Measurements from ENCODE around the gene EXO1. TPM values are rescaled to one million over a fixed set of nuclear protein-coding genes. Genes with fewer than 3 reads are reported as not detected.

Gene EXO1
- total RNA-seq, 1 experiment from 2014 or later: 18.5 TPM

GRCh38 chr1:241899210-241899609, 51.2 kb downstream of the EXO1 start:
- no peaks in the 10 kb centered on the region for H3K9me3 Mint-ChIP-seq (ENCODE audit: unreplicated experiment)
- no peak for TF ChIP-seq CTCF (IDR thresholded peaks at IDR 0.05; ENCODE audit: insufficient read depth in 1 of 2, low read depth in 1 of 2, low read length in 1 of 2, severe bottlenecking in 1 of 2, unreplicated experiment in 1 of 2)
- BruUV-seq (replicated peaks): no TSS peak
- Histone ChIP-seq H3K36me3 (ENCODE audit: control insufficient read depth, insufficient read depth, low read length) (no peaks in the 10 kb centered on the region), H3K9me3 (no peaks in the 10 kb centered on the region), H3K4me1 (peaks cover 4% of the 10 kb centered on the region; the same call in 1 of the 2 replicates), H3K4me3 (ENCODE audit: low read depth, low read length) (no peak overlapping the region), H3K27me3 (replicated peaks; ENCODE audit: control insufficient read depth, insufficient read depth, low read length) (no peaks in the 10 kb centered on the region)
- no peak overlapping the region for H3K4me3 Mint-ChIP-seq (ENCODE audit: unreplicated experiment)
- CTCF ChIA-PET: no interaction called here
- no peak for DNase-seq
- intact Hi-C loops (cut with micrococcal nuclease; ENCODE audit: unreplicated experiment): no loop called here
- no peak overlapping the region for H3K27ac Mint-ChIP-seq (ENCODE audit: unreplicated experiment)
- no peaks in the 10 kb centered on the region for H3K27me3 Mint-ChIP-seq (ENCODE audit: insufficient read depth, unreplicated experiment)
- no peaks in the 10 kb centered on the region for H3K4me1 Mint-ChIP-seq (ENCODE audit: low read depth, unreplicated experiment)
- no peaks in the 10 kb centered on the region for H3K36me3 Mint-ChIP-seq (ENCODE audit: insufficient read depth, unreplicated experiment)
- POLR2A ChIA-PET: no interaction called here

GRCh38 chr1:241900381-241900780, 52.4 kb downstream of the EXO1 start:
- Histone ChIP-seq H3K27me3 (replicated peaks; ENCODE audit: control insufficient read depth, insufficient read depth, low read length) (no peaks in the 10 kb centered on the region), H3K36me3 (ENCODE audit: control insufficient read depth, insufficient read depth, low read length) (no peaks in the 10 kb centered on the region), H3K4me3 (ENCODE audit: low read depth, low read length) (no peak overlapping the region), H3K4me1 (peaks cover 4% of the 10 kb centered on the region; the same call in 1 of the 2 replicates), H3K9me3 (no peaks in the 10 kb centered on the region)
- no peak for DNase-seq
- CTCF ChIA-PET: no interaction called here
- H3K9me3 Mint-ChIP-seq (ENCODE audit: unreplicated experiment): no peaks in the 10 kb centered on the region
- no peaks in the 10 kb centered on the region for H3K4me1 Mint-ChIP-seq (ENCODE audit: low read depth, unreplicated experiment)
- POLR2A ChIA-PET: no interaction called here
- intact Hi-C loops (cut with micrococcal nuclease; ENCODE audit: unreplicated experiment): no loop called here
- H3K27me3 Mint-ChIP-seq (ENCODE audit: insufficient read depth, unreplicated experiment): no peaks in the 10 kb centered on the region
- no peaks in the 10 kb centered on the region for H3K36me3 Mint-ChIP-seq (ENCODE audit: insufficient read depth, unreplicated experiment)
- H3K4me3 Mint-ChIP-seq (ENCODE audit: unreplicated experiment): no peak overlapping the region
- H3K27ac Mint-ChIP-seq (ENCODE audit: unreplicated experiment): no peak overlapping the region
- TF ChIP-seq CTCF (IDR thresholded peaks at IDR 0.05; ENCODE audit: insufficient read depth in 1 of 2, low read depth in 1 of 2, low read length in 1 of 2, severe bottlenecking in 1 of 2, unreplicated experiment in 1 of 2): no peak
- BruUV-seq (replicated peaks): no TSS peak

- no peaks in the 10 kb centered on the region for H3K27me3 ChIP-seq (replicated peaks; ENCODE audit: control insufficient read depth, insufficient read depth, low read length)
- H3K9me3 ChIP-seq: no peaks in the 10 kb centered on the region
- ChIA-PET CTCF (no interaction called here), POLR2A (no interaction called here)
- H3K36me3 Mint-ChIP-seq (ENCODE audit: insufficient read depth, unreplicated experiment): no peaks in the 10 kb centered on the region
- no peak overlapping the region for H3K4me3 Mint-ChIP-seq (ENCODE audit: unreplicated experiment)
- intact Hi-C loops (cut with micrococcal nuclease; ENCODE audit: unreplicated experiment): no loop called here
- no peaks in the 10 kb centered on the region for H3K36me3 ChIP-seq (ENCODE audit: control insufficient read depth, insufficient read depth, low read length)
- H3K4me1 Mint-ChIP-seq (ENCODE audit: low read depth, unreplicated experiment): peaks cover 6% of the 10 kb centered on the region
- no peak overlapping the region for H3K27ac Mint-ChIP-seq (ENCODE audit: unreplicated experiment)
- no peaks in the 10 kb centered on the region for H3K27me3 Mint-ChIP-seq (ENCODE audit: insufficient read depth, unreplicated experiment)
- H3K4me1 ChIP-seq: no peaks in the 10 kb centered on the region; the same call in 1 of the 2 replicates
- DNase-seq: no peak
- BruUV-seq (replicated peaks): no TSS peak
- no peaks in the 10 kb centered on the region for H3K9me3 Mint-ChIP-seq (ENCODE audit: unreplicated experiment)
- no peak for TF ChIP-seq CTCF (IDR thresholded peaks at IDR 0.05; ENCODE audit: insufficient read depth in 1 of 2, low read depth in 1 of 2, low read length in 1 of 2, severe bottlenecking in 1 of 2, unreplicated experiment in 1 of 2)
- no peak overlapping the region for H3K4me3 ChIP-seq (ENCODE audit: low read depth, low read length)
Measured at GRCh38 chr1:241902391-241903065, 54.5 kb downstream of the EXO1 start.
